HUES64 (cell line): ENCODE data around the gene NUP62CL. TPM values are rescaled to one million over a fixed set of nuclear protein-coding genes. Genes with fewer than 3 reads are reported as not detected.
"Not testable (repeated sequence)": the region's sequence is repeated elsewhere in the genome, so short reads cannot be mapped to it uniquely, and the experiment has no call there.

Experiments used
- H3K27ac ChIP-seq: 2 replicates; pipeline ENCODE4 v1.7.0; 2013; ENCODE audit warnings: low read depth, low read length, inconsistent platforms
- H3K27me3 ChIP-seq: 2 replicates; pipeline ENCODE4 v1.6.1; 2013; ENCODE audit warnings: mild to moderate bottlenecking, low read length; ENCODE audit not compliant: insufficient read depth
- H3K36me3 ChIP-seq: 2 replicates; pipeline ENCODE4 v1.6.1; 2013; ENCODE audit warnings: mild to moderate bottlenecking, low read length; ENCODE audit not compliant: insufficient read depth
- H3K4me1 ChIP-seq: 2 replicates; pipeline ENCODE4 v1.6.1; 2013; ENCODE audit warnings: mild to moderate bottlenecking, low read length, moderate library complexity; ENCODE audit not compliant: insufficient read depth
- H3K4me3 ChIP-seq: 2 replicates; pipeline ENCODE4 v1.5.1; 2013; ENCODE audit warnings: mild to moderate bottlenecking, low read length, moderate library complexity
- H3K9ac ChIP-seq: 2 replicates; pipeline ENCODE4 v1.6.1; 2013; ENCODE audit warnings: mild to moderate bottlenecking, low read depth, low read length
- H3K9me3 ChIP-seq: 2 replicates; pipeline ENCODE4 v1.6.1; 2013; ENCODE audit warnings: low read depth, low read length; ENCODE audit not compliant: insufficient read depth
- WGBS: fragments of 150-250, 120-280 bp; methylation state at CpG from one replicate; pipeline ENCODE4 v1.1.7; 2013; ENCODE audit warnings: missing lambda C conversion rate; 5-methylcytosine and 5-hydroxymethylcytosine counted together
- polyA plus RNA-seq, 2 experiments: library from polyadenylated mRNA; stranded (reverse); fragments of 50-300 nt; gene quantifications; one replicate each; pipeline ENCODE4 v1.2.3, GENCODE V29; 2013

The NUP62CL gene
- 4.5 TPM for polyA plus RNA-seq (2013, experiment 1 of 2)
- 4.8 TPM for polyA plus RNA-seq (2013, experiment 2 of 2)

- under 1% methylated on average over 58 of the region's 66 CpGs for WGBS
- peaks cover 5% of the 10 kb centered on the region for H3K27me3 ChIP-seq
- H3K27ac ChIP-seq: peak within 1 kb of the TSS; percentile 25; the same call in 1 of the 2 replicates
- H3K4me1 ChIP-seq: peaks cover 5% of the 10 kb centered on the region; the same call in 1 of the 2 replicates
- peak within 1 kb of the TSS; percentile 78 for H3K9ac ChIP-seq
- H3K4me3 ChIP-seq: peak within 1 kb of the TSS; percentile 80
- H3K36me3 ChIP-seq: no peaks in the 10 kb centered on the region
- H3K9me3 ChIP-seq: no peaks in the 10 kb centered on the region
Measured at GRCh38 chrX:107205770-107206696, at the start of gene NUP62CL, which contains the start of gene DNAAF6. Gene NUP62CL, minus strand, starts transcription at chrX:107206433. Its CDS starts 31,287 bp downstream, at chrX:107175146. Gene DNAAF6, plus strand, starts transcription at chrX:107206611. Its CDS starts 6,265 bp downstream, at chrX:107212876.

GRCh38 chrX:107228486-107228819 lies 22.2 kb upstream of the NUP62CL start:
- Histone ChIP-seq H3K36me3 (no peaks in the 10 kb centered on the region), H3K4me1 (no peaks in the 10 kb centered on the region), H3K4me3 (no peak overlapping the region), H3K27me3 (no peaks in the 10 kb centered on the region), H3K9ac (no peak overlapping the region), H3K27ac (no peak overlapping the region), H3K9me3 (no peaks in the 10 kb centered on the region)
- 83% methylated on average over 2 of the region's 2 CpGs for WGBS

DNA sequence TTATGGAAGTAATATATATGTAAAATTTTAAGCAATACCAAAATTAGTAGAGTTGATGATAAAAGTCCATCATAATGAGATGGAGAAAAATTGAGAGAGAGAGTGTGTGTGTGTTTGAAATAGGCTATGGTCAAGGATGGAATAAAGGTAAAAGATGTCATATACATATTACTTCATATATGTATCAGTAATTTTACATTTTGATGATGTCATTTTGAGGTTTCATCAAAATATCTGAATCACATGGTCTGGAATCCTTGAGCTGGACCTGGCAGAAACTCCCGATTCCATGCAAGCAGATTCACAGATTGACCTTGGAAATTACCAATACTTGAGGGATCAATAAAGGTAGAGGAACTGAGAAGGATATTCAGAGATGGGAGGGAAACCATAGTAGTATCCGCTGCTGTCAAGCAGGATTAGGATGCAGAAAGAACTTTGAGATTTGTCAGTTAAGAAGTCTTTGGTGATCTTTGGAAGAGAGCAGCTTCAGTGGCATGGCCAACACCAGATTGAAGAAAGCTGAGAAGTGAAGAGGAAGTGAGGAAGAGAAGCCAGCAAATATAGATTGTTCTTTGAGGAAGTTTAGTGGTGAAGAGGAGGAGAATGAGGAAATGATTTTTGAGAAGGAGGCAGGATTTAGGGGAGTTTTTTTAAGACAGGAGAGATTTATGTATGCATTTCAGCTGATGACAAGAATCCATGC lies 21.7 kb upstream of the NUP62CL start:
- Histone ChIP-seq H3K4me3 (no peak overlapping the region), H3K4me1 (no peaks in the 10 kb centered on the region), H3K9me3 (no peaks in the 10 kb centered on the region), H3K27me3 (no peaks in the 10 kb centered on the region), H3K36me3 (no peaks in the 10 kb centered on the region), H3K9ac (no peak overlapping the region), H3K27ac (no peak overlapping the region)
- WGBS: 93% methylated on average over 2 of the region's 2 CpGs

DNA sequence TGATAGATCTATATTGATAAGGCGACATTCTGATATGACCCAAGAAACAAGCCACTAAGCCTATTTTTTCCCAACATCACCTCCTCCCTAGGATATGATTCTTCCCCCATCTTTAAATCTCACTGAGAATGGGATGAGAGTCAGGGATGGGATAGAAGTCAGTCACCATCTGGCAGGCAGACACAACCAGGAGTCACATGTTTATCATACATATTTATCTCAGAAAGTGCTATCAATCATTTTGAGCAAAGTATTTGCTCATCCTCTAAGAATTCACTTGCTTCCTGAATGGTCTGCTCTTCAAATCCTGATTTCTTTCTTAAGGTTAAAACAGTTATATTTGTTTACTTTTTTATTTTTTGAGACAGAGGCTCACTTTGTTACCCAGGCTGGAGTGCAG lies 20.5 kb upstream of the NUP62CL start:
- Histone ChIP-seq H3K4me3 (no peak overlapping the region), H3K4me1 (no peaks in the 10 kb centered on the region), H3K9ac (no peak overlapping the region), H3K36me3 (no peaks in the 10 kb centered on the region), H3K27ac (no peak overlapping the region), H3K27me3 (no peaks in the 10 kb centered on the region), H3K9me3 (no peaks in the 10 kb centered on the region)
- no CpG with 5 or more reads among the region's 1 CpG for WGBS

- Histone ChIP-seq H3K27me3 (no peaks in the 10 kb centered on the region), H3K9ac (no peak overlapping the region), H3K4me3 (no peak overlapping the region), H3K9me3 (no peaks in the 10 kb centered on the region), H3K27ac (no peak overlapping the region), H3K36me3 (no peaks in the 10 kb centered on the region), H3K4me1 (no peaks in the 10 kb centered on the region)
- WGBS: 80% methylated on average over 1 of the region's 1 CpG
Measured at GRCh38 chrX:107213477-107213876, 7.2 kb upstream of the NUP62CL start.

GRCh38 chrX:107207943-107208342 lies 1.7 kb upstream of the NUP62CL start:
- Histone ChIP-seq H3K9ac (no peak overlapping the region), H3K4me1 (peaks cover 5% of the 10 kb centered on the region; the same call in 1 of the 2 replicates), H3K4me3 (no peak overlapping the region), H3K9me3 (no peaks in the 10 kb centered on the region), H3K27me3 (peaks cover 5% of the 10 kb centered on the region), H3K27ac (no peak overlapping the region), H3K36me3 (no peaks in the 10 kb centered on the region)
- 95% methylated on average over 8 of the region's 9 CpGs for WGBS

DNA sequence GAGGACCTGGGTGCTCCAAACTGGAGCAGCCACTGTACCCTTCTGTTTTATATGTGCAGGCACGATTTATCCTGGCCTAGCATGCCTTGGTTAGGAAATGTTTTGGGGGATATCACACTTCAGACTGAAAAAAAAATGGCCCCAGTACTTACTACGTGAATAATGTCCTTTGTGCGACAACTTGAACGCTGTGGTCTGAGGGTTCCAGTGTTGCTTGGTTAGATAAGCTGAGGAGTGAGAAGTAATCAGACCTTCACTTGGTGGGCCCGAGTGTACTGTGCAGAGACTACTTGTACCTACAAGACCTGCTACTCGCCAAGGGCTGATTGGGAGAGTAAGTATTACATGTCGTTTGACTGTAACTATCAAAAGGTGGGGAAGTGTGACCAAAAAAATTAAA lies 856 bp upstream of the NUP62CL start:
- no peaks in the 10 kb centered on the region for H3K36me3 ChIP-seq
- no peak overlapping the region for H3K9ac ChIP-seq
- WGBS: 92% methylated on average over 7 of the region's 7 CpGs
- H3K27ac ChIP-seq: no peak overlapping the region
- H3K4me3 ChIP-seq: no peak overlapping the region
- peaks cover 5% of the 10 kb centered on the region; the same call in 1 of the 2 replicates for H3K4me1 ChIP-seq
- H3K27me3 ChIP-seq: peaks cover 5% of the 10 kb centered on the region
- H3K9me3 ChIP-seq: no peaks in the 10 kb centered on the region

GRCh38 chrX:107206697-107207065 lies 448 bp upstream of the NUP62CL start:
- Histone ChIP-seq H3K9ac (no peak overlapping the region), H3K9me3 (no peaks in the 10 kb centered on the region), H3K36me3 (no peaks in the 10 kb centered on the region), H3K27ac (no peak overlapping the region), H3K27me3 (peaks cover 5% of the 10 kb centered on the region), H3K4me3 (no peak overlapping the region; the same call in 1 of the 2 replicates), H3K4me1 (peaks cover 5% of the 10 kb centered on the region; the same call in 1 of the 2 replicates)
- 57% methylated on average over 7 of the region's 9 CpGs for WGBS

- peaks cover 5% of the 10 kb centered on the region for H3K27me3 ChIP-seq
Measured at GRCh38 chrX:107204068-107204605, 2.1 kb downstream of the NUP62CL start.

GRCh38 chrX:107199491-107199890 lies 6.7 kb downstream of the NUP62CL start:
- WGBS: 98% methylated on average over 3 of the region's 3 CpGs
- Histone ChIP-seq H3K27ac (no peak overlapping the region), H3K4me1 (no peaks in the 10 kb centered on the region), H3K36me3 (no peaks in the 10 kb centered on the region), H3K9ac (no peak overlapping the region), H3K4me3 (no peak overlapping the region), H3K27me3 (no peaks in the 10 kb centered on the region), H3K9me3 (no peaks in the 10 kb centered on the region)

More at GRCh38 chrX:107204068-107204605, 2.1 kb downstream of the NUP62CL start:
- Histone ChIP-seq H3K4me3 (no peak overlapping the region), H3K4me1 (peaks cover 5% of the 10 kb centered on the region; the same call in 1 of the 2 replicates), H3K9me3 (no peaks in the 10 kb centered on the region), H3K9ac (no peak overlapping the region), H3K36me3 (no peaks in the 10 kb centered on the region), H3K27ac (no peak overlapping the region)
- WGBS: 91% methylated on average over 4 of the region's 6 CpGs

DNA sequence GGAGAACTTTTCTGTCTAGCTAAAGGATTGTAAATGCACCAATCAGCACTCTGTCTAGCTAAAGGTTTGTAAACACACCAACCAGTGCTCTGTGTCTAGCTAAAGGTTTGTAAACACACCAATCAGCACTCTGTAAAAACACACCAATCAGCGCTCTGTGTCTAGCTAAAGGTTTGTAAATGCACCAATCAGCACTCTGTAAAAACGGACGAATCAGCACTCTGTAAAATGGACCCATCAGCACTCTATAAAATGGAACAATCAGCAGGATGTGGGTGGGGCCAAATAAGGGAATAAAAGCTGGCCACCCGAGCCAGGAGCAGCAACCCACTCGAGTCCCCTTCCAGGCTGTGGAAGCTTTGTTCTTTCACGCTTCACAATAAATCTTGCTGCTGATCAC lies 8.2 kb downstream of the NUP62CL start:
- not testable (repeated sequence) for H3K4me1 ChIP-seq, H3K27ac ChIP-seq, H3K4me3 ChIP-seq, H3K36me3 ChIP-seq, H3K9ac ChIP-seq, H3K9me3 ChIP-seq, H3K27me3 ChIP-seq
- 94% methylated on average over 6 of the region's 6 CpGs for WGBS
